ENCODE data around the gene RBM38. TPM values are rescaled to one million over a fixed set of nuclear protein-coding genes. Genes with fewer than 3 reads are reported as not detected.

RBM38 gene
- total and polyA plus RNA-seq, 9 donors: 31.7 to 63.7 (median 55.2) TPM

DNA sequence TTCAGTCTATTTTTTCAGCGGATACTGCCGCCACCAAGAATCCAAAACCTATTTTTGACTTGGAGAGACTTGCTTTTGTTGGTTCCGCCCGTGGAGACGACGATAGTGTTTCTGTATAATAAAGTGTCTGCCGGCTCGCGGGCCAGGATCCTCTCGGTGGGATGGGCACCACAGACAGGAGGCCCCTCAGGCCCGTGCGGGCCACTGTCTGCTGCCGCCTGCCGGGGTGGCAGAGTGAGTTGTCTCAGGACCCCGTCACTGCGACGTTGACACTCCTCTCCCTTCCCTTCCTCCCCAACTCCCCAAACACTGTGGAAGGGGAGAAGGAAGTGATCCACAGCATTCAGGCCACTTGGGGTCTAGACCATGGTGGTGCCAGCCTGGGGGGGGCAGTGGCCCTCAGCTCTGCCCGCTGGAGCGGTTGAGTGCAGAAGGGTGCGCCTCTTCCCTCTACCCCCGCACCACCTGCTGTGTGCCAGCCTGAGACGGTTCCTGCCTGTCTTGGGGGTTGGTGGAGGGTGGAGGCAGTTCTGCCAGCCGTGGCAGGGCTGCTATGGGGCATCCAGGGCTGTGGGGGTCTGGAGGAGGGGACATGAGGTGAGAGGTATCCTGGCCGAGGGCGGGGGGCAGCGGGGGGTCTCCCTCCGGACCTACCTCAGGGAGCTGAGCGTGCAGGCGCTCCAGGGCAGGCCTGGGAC is 17.5 kb downstream of the RBM38 start:
- no peaks in the 10 kb centered on the region for H3K27me3 ChIP-seq (ENCODE audit: control insufficient read depth, insufficient read depth, low read length)
- no peak for DNase-seq
- no peaks in the 10 kb centered on the region for H3K9me3 ChIP-seq (replicated peaks; ENCODE audit: control insufficient read depth, low read depth, low read length)
- no peak overlapping the region for H3K4me3 ChIP-seq (ENCODE audit: low read length)
- H3K27ac ChIP-seq (ENCODE audit: low read length): peak overlapping the region; percentile 42
- WGBS (ENCODE audit: insufficient coverage): 90% methylated on average over 4 of the region's 29 CpGs
- H3K36me3 ChIP-seq (ENCODE audit: control insufficient read depth, insufficient read depth, low read length): peaks cover 50% of the 10 kb centered on the region
- peaks cover 30% of the 10 kb centered on the region for H3K4me1 ChIP-seq (ENCODE audit: control insufficient read depth, insufficient read depth, low read length)

- no peak for DNase-seq
- peaks cover 30% of the 10 kb centered on the region for H3K4me1 ChIP-seq (ENCODE audit: control insufficient read depth, insufficient read depth, low read length)
Measured at GRCh38 chr20:57409316-57409671, 18.1 kb downstream of the RBM38 start.

DNA sequence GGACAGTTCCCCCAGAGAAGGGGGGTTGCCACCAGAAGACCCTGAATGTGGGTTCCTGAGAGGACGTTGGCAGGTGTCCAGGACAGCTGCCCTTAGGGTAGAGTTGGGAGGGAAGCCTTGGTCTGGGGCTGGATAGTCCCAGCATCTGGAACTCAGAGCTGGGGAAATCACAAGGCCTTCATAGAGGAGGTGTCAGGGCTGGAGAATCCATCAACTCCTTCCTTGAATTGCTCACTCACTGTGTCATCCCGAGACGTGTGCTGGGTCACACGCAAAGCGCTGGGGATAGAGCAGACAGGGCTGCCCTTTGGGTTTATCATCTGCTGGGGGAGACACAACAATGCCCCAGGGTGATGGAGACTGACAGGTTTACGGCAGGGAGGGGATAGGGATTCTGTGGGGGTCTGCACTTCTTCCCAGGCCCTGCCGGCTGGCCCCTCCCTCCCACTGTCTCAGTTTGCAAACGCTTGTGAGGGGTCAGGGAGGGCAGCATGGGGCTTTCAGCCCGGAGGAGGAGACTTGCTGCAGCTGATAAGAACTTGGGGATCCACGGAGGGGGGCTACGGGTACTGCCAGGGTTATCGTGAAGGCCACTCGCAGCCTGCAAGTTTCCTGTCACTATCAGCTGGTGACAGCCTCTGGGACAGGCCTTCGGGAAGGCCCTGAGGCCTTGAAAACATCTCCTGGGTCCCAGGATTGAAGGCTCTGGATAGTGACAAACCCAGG is 18.6 kb downstream of the RBM38 start:
- Histone ChIP-seq H3K4me1 (ENCODE audit: control insufficient read depth, insufficient read depth, low read length) (peaks cover 30% of the 10 kb centered on the region), H3K4me3 (ENCODE audit: low read length) (no peak overlapping the region), H3K27ac (ENCODE audit: low read length) (peak overlapping the region; percentile 11), H3K36me3 (ENCODE audit: control insufficient read depth, insufficient read depth, low read length) (peaks cover 39% of the 10 kb centered on the region), H3K9me3 (replicated peaks; ENCODE audit: control insufficient read depth, low read depth, low read length) (no peaks in the 10 kb centered on the region), H3K27me3 (ENCODE audit: control insufficient read depth, insufficient read depth, low read length) (no peaks in the 10 kb centered on the region)
- DNase-seq: no peak
- WGBS (ENCODE audit: insufficient coverage): 38% methylated on average over 8 of the region's 14 CpGs

More at GRCh38 chr20:57409316-57409671, 18.1 kb downstream of the RBM38 start:
- Histone ChIP-seq H3K36me3 (ENCODE audit: control insufficient read depth, insufficient read depth, low read length) (peaks cover 44% of the 10 kb centered on the region), H3K9me3 (replicated peaks; ENCODE audit: control insufficient read depth, low read depth, low read length) (no peaks in the 10 kb centered on the region), H3K27me3 (ENCODE audit: control insufficient read depth, insufficient read depth, low read length) (no peaks in the 10 kb centered on the region), H3K4me3 (ENCODE audit: low read length) (no peak overlapping the region), H3K27ac (ENCODE audit: low read length) (peak overlapping the region; percentile 11)
- WGBS (ENCODE audit: insufficient coverage): 78% methylated on average over 16 of the region's 16 CpGs

GRCh38 chr20:57410398-57410920 is 19.3 kb downstream of the RBM38 start:
- H3K9me3 ChIP-seq (replicated peaks; ENCODE audit: control insufficient read depth, low read depth, low read length): no peaks in the 10 kb centered on the region
- no peak for DNase-seq
- H3K4me3 ChIP-seq (ENCODE audit: low read length): no peak overlapping the region
- 73% methylated on average over 9 of the region's 15 CpGs for WGBS (ENCODE audit: insufficient coverage)
- H3K27ac ChIP-seq (ENCODE audit: low read length): no peak overlapping the region
- no peaks in the 10 kb centered on the region for H3K27me3 ChIP-seq (ENCODE audit: control insufficient read depth, insufficient read depth, low read length)
- H3K36me3 ChIP-seq (ENCODE audit: control insufficient read depth, insufficient read depth, low read length): peaks cover 33% of the 10 kb centered on the region
- peaks cover 30% of the 10 kb centered on the region for H3K4me1 ChIP-seq (ENCODE audit: control insufficient read depth, insufficient read depth, low read length)

- Histone ChIP-seq H3K27ac (ENCODE audit: low read length) (no peak overlapping the region), H3K36me3 (ENCODE audit: control insufficient read depth, insufficient read depth, low read length) (peaks cover 28% of the 10 kb centered on the region), H3K4me3 (ENCODE audit: low read length) (no peak overlapping the region), H3K4me1 (ENCODE audit: control insufficient read depth, insufficient read depth, low read length) (peaks cover 30% of the 10 kb centered on the region), H3K9me3 (replicated peaks; ENCODE audit: control insufficient read depth, low read depth, low read length) (no peaks in the 10 kb centered on the region), H3K27me3 (ENCODE audit: control insufficient read depth, insufficient read depth, low read length) (no peaks in the 10 kb centered on the region)
- DNase-seq: no peak
- 84% methylated on average over 3 of the region's 5 CpGs for WGBS (ENCODE audit: insufficient coverage)
Measured at GRCh38 chr20:57410924-57411323, 19.7 kb downstream of the RBM38 start.

DNA sequence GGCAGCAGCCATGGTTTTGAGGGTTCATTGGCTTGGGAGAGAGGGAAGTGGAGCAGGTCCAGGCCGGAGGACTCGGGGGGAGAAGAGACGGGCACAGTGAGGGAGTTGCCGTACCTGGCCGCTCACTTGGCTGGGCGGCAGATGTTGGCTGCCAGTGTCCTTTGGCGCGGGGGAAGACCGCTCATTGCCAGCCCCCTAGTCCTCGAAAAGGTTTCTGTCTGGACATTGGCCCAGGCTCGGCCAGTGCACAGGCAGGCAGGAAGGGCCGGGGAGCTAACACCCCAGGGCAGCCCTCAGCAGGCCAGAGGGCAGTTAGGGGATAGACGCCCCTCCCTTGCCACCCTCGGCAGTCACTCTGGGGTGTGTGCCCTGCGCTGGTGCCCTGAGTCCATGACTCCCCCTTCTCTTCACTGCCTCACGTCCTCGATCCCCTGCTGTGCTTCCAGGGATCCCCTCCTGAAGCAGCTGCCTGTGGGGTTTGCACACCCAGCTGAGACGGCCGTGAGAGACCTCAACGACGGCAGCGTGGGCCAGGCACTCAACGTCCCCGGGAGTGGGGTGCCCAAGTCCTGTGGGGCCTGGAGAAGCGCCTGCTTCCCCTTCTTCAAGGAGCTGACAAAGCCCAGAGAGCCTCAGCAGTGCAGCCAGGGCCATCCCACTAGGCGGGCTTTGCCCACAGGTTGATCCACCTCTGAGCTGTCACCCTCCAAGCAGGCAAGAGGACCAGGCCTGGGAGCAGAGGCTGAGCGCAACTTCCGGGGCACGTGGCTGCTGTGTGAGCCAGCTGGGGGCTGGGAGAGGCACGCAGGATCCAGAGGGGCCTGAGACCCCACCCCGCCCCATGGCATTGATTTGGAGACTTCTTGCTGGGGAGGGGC is 20.4 kb downstream of the RBM38 start:
- Histone ChIP-seq H3K27me3 (ENCODE audit: control insufficient read depth, insufficient read depth, low read length) (no peaks in the 10 kb centered on the region), H3K27ac (ENCODE audit: low read length) (no peak overlapping the region), H3K4me3 (ENCODE audit: low read length) (no peak overlapping the region), H3K36me3 (ENCODE audit: control insufficient read depth, insufficient read depth, low read length) (peaks cover 24% of the 10 kb centered on the region), H3K9me3 (replicated peaks; ENCODE audit: control insufficient read depth, low read depth, low read length) (no peaks in the 10 kb centered on the region), H3K4me1 (ENCODE audit: control insufficient read depth, insufficient read depth, low read length) (peaks cover 36% of the 10 kb centered on the region)
- WGBS (ENCODE audit: insufficient coverage): 75% methylated on average over 27 of the region's 31 CpGs
- no peak for DNase-seq

- WGBS (ENCODE audit: insufficient coverage): 69% methylated on average over 6 of the region's 8 CpGs
- no peak overlapping the region for H3K27ac ChIP-seq (ENCODE audit: low read length)
- DNase-seq: no peak
- no peaks in the 10 kb centered on the region for H3K9me3 ChIP-seq (replicated peaks; ENCODE audit: control insufficient read depth, low read depth, low read length)
- no peaks in the 10 kb centered on the region for H3K27me3 ChIP-seq (ENCODE audit: control insufficient read depth, insufficient read depth, low read length)
- peaks cover 22% of the 10 kb centered on the region for H3K36me3 ChIP-seq (ENCODE audit: control insufficient read depth, insufficient read depth, low read length)
- peaks cover 31% of the 10 kb centered on the region for H3K4me1 ChIP-seq (ENCODE audit: control insufficient read depth, insufficient read depth, low read length)
- H3K4me3 ChIP-seq (ENCODE audit: low read length): no peak overlapping the region
Measured at GRCh38 chr20:57412347-57413029, 21.3 kb downstream of the RBM38 start.

- no peak for DNase-seq
Measured at GRCh38 chr20:57413986-57414385, 22.8 kb downstream of the RBM38 start.

GRCh38 chr20:57414867-57415592 is 23.8 kb downstream of the RBM38 start:
- DNase-seq: no peak
- H3K4me3 ChIP-seq (ENCODE audit: low read length): no peak overlapping the region
- peaks cover 7% of the 10 kb centered on the region for H3K4me1 ChIP-seq (ENCODE audit: control insufficient read depth, insufficient read depth, low read length)
- H3K36me3 ChIP-seq (ENCODE audit: control insufficient read depth, insufficient read depth, low read length): no peaks in the 10 kb centered on the region
- WGBS (ENCODE audit: insufficient coverage): 73% methylated on average over 14 of the region's 19 CpGs
- no peaks in the 10 kb centered on the region for H3K9me3 ChIP-seq (replicated peaks; ENCODE audit: control insufficient read depth, low read depth, low read length)
- no peaks in the 10 kb centered on the region for H3K27me3 ChIP-seq (ENCODE audit: control insufficient read depth, insufficient read depth, low read length)
- no peak overlapping the region for H3K27ac ChIP-seq (ENCODE audit: low read length)

More at GRCh38 chr20:57413986-57414385, 22.8 kb downstream of the RBM38 start:
- peaks cover 8% of the 10 kb centered on the region for H3K36me3 ChIP-seq (ENCODE audit: control insufficient read depth, insufficient read depth, low read length)
- 86% methylated on average over 5 of the region's 10 CpGs for WGBS (ENCODE audit: insufficient coverage)
- H3K9me3 ChIP-seq (replicated peaks; ENCODE audit: control insufficient read depth, low read depth, low read length): no peaks in the 10 kb centered on the region
- H3K4me3 ChIP-seq (ENCODE audit: low read length): no peak overlapping the region
- H3K27me3 ChIP-seq (ENCODE audit: control insufficient read depth, insufficient read depth, low read length): no peaks in the 10 kb centered on the region
- H3K27ac ChIP-seq (ENCODE audit: low read length): no peak overlapping the region
- peaks cover 17% of the 10 kb centered on the region for H3K4me1 ChIP-seq (ENCODE audit: control insufficient read depth, insufficient read depth, low read length)

Data from muscle of leg (tissue), 11 donors.